PFSK-1 (cell line): ENCODE data around the gene TBC1D16.

Source experiments
- FOXP2 ChIP-seq: optimal IDR thresholded peaks from 2 replicates; pipeline ENCODE3; 2011; ENCODE audit warnings: borderline replicate concordance, control low read depth, inconsistent platforms; ENCODE audit not compliant: insufficient read depth; ENCODE audit errors: extremely low read length, extremely low read depth
- POLR2AphosphoS5 ChIP-seq: IDR thresholded peaks from 2 replicates; pipeline ENCODE4 v1.6.1; 2012; ENCODE audit warnings: low read depth, mild to moderate bottlenecking, control low read depth, low read length, moderate library complexity
- REST ChIP-seq, 2 experiments: IDR thresholded peaks; 2 replicates each; pipeline versions ENCODE4 v1.6.1 to v1.8.0; 2011 to 2012; ENCODE audit warnings: low read depth in 2 of 2, low read length in 2 of 2, control low read depth in 1 of 2, inconsistent platforms in 1 of 2, mild to moderate bottlenecking in 1 of 2, moderate library complexity in 1 of 2; ENCODE audit not compliant: insufficient read depth in 1 of 2
- SIN3A ChIP-seq: IDR thresholded peaks from 2 replicates; pipeline ENCODE4 v1.6.1; 2012; ENCODE audit warnings: mild to moderate bottlenecking, low read length, moderate library complexity, borderline replicate concordance; ENCODE audit not compliant: insufficient read depth
- TAF1 ChIP-seq: IDR thresholded peaks from 2 replicates; pipeline ENCODE4 v1.6.1; 2012; ENCODE audit warnings: low read length, control low read depth, borderline replicate concordance; ENCODE audit not compliant: insufficient read depth

Gene TBC1D16

GRCh38 chr17:79977161-79977631, 58.5 kb downstream of the TBC1D16 start:
- TF ChIP-seq REST (IDR thresholded peaks at IDR 0.05; ENCODE audit: insufficient read depth in 1 of 2, low read depth in 2 of 2, low read length in 2 of 2) (no peak), FOXP2 (no peak), TAF1 (no peak), SIN3A (no peak)

GRCh38 chr17:79976451-79976850, 59.2 kb downstream of the TBC1D16 start:
- no peak for TF ChIP-seq TAF1
- TF ChIP-seq POLR2AphosphoS5 = no peak
- no peak for TF ChIP-seq SIN3A

- no peak for TF ChIP-seq SIN3A
- TF ChIP-seq TAF1 = no peak
- no peak for TF ChIP-seq FOXP2
- no peak for TF ChIP-seq POLR2AphosphoS5
- no peak for TF ChIP-seq REST (IDR thresholded peaks at IDR 0.05; ENCODE audit: insufficient read depth in 1 of 2, low read depth in 2 of 2, low read length in 2 of 2)
Measured at GRCh38 chr17:79975498-79976134, 60.1 kb downstream of the TBC1D16 start.

- TF ChIP-seq SIN3A = no peak
- TF ChIP-seq FOXP2 = no peak
- no peak for TF ChIP-seq REST (IDR thresholded peaks at IDR 0.05; ENCODE audit: insufficient read depth in 1 of 2, low read depth in 2 of 2, low read length in 2 of 2)
- no peak for TF ChIP-seq POLR2AphosphoS5
- TF ChIP-seq TAF1 = no peak
Measured at GRCh38 chr17:79974566-79975497, 60.8 kb downstream of the TBC1D16 start.

- TF ChIP-seq FOXP2 (no peak), POLR2AphosphoS5 (no peak), SIN3A (no peak), REST (IDR thresholded peaks at IDR 0.05; ENCODE audit: insufficient read depth in 1 of 2, low read depth in 2 of 2, low read length in 2 of 2) (no peak), TAF1 (no peak)
Measured at GRCh38 chr17:79971651-79972050, 64.0 kb downstream of the TBC1D16 start.
